ENCODE results near the gene TMEM101.

The TMEM101 gene

GRCh38 chr17:44014437-44015172 lies at the start of gene TMEM101:
TMEM101 (minus strand) TSS chr17:44014963; CDS start chr17:44014952, 11 bp downstream.
- no peak for TF ChIP-seq CTCF (IDR thresholded peaks at IDR 0.05)

DNA sequence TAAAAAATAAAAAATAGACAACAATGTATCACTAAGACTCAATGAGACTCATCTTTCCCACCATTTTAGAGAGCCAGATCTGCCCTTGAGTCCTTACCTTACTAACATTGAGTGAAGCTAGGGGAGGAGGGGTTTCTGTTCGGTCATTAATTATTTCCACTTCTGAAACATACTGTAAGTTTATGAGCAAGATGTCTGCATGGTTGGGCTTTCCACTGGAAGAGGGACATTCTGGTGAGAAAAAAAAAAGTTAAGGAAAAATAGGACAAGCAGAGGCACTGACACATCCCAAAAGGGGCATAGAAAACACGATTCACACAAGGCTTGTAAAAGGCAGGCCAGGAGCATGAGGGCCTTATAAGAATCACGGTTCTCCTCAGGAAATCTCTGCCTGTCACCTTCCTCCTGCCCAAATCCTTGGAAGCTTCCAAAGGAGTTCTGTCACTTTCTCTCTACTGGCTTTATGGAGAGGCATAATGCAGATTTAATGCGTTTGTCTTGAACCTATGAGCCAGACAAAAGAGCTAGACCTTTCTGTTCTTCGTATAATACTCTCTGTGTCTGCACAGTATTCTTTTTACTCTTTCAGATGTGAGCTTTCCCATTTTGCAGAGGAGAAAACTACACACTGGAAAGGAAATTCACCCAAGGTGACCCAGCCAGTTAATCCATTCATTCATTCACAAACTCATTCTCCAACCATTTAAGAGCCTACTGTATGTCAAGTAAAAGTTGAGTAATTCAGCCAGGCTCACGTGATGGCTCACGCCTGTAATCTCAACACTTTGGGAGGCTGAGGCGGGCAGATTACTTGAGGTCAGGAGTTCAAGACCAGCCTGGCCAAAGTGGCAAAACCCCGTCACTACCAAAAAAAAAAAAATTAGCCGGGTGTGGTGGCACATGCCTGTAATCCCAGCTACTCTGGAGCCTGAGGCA lies 49.2 kb upstream of the TMEM101 start:
- no peak for TF ChIP-seq CTCF (IDR thresholded peaks at IDR 0.05)

GRCh38 chr17:44062871-44063270 lies 48.1 kb upstream of the TMEM101 start:
- no peak for TF ChIP-seq CTCF (IDR thresholded peaks at IDR 0.05)

DNA sequence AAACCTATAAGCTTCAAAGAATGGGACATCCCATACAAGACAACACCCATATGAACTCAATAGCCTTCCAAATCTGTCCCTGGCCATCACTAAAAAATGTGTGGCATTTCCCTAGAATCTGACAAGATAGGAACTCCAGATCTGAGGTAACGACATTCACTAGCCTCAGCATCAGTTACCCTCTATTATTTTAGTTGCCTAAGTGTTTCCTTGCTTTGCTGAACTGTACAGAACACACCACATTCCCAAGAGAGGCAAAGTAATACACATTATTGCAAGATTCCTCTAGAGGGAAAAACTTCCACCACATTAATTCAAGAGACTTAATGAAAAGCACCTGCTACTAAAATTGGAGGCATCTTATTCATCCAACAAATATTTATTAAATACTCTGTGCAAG lies 46.7 kb upstream of the TMEM101 start:
- no peak for TF ChIP-seq CTCF (IDR thresholded peaks at IDR 0.05)

- TF ChIP-seq CTCF (IDR thresholded peaks at IDR 0.05), result no peak
Measured at GRCh38 chr17:44059101-44059892, 44.5 kb upstream of the TMEM101 start.

- no peak for TF ChIP-seq CTCF (IDR thresholded peaks at IDR 0.05)
Measured at GRCh38 chr17:44053125-44053872, 38.5 kb upstream of the TMEM101 start.
